SK-N-SH treated with all-trans-retinoic acid at 6 μM for 48 hours (cell line): ENCODE results near the gene STK32A.

Experiments
- ARNTL ChIP-seq: fragments of 450-650 bp; formaldehyde crosslinking; IDR thresholded peaks from 2 replicates; pipeline ENCODE4 v1.5.0; 2020; ENCODE audit warnings: low read depth, mild to moderate bottlenecking, moderate library complexity, borderline replicate concordance
- ZFP3 ChIP-seq: fragments of 250-450 bp; sonication (Bioruptor Pico); IDR thresholded peaks from 2 replicates; pipeline ENCODE4 v1.5.0; 2020; ENCODE audit warnings: mild to moderate bottlenecking, moderate library complexity
- ZNF565 ChIP-seq: fragments of 450-650 bp; formaldehyde crosslinking; conservative IDR thresholded peaks from 2 replicates; pipeline ENCODE4 v1.5.0; 2020; ENCODE audit warnings: low read depth, mild to moderate bottlenecking, moderate library complexity
- ZNF70 ChIP-seq: fragments of 450-650 bp; formaldehyde crosslinking; IDR thresholded peaks from 2 replicates; pipeline ENCODE4 v1.5.0; 2020; ENCODE audit warnings: mild to moderate bottlenecking, moderate library complexity
- TF ChIP-seq, protein P1 (sequence below): fragments of 250-450 bp; sonication (Bioruptor Pico); IDR thresholded peaks from 2 replicates; pipeline ENCODE4 v1.8.0; 2020; ENCODE audit warnings: mild to moderate bottlenecking, moderate library complexity, borderline replicate concordance

DNA sequence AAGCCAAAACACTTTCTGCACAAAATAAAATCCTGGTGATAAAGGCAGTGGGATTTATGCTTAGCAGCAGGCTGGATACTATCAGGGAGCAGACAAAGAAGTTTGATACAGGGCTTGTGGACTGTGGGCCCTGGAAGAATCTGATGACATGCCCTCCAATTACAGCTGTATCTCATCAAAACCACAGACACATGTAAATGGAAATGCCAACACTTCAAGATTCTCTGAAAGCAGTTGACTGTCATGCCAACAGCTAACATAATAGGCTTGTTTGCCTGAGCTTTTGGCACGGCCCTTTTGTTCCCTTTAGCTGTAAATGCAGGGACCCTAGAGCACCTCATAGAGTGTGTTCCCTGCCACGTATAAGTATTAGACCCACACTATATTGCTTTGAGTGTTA is 114.4 kb downstream of the STK32A start:
- TF ChIP-seq ARNTL (CRISPR knock-in tag), result no peak
- TF ChIP-seq, protein P1, sequence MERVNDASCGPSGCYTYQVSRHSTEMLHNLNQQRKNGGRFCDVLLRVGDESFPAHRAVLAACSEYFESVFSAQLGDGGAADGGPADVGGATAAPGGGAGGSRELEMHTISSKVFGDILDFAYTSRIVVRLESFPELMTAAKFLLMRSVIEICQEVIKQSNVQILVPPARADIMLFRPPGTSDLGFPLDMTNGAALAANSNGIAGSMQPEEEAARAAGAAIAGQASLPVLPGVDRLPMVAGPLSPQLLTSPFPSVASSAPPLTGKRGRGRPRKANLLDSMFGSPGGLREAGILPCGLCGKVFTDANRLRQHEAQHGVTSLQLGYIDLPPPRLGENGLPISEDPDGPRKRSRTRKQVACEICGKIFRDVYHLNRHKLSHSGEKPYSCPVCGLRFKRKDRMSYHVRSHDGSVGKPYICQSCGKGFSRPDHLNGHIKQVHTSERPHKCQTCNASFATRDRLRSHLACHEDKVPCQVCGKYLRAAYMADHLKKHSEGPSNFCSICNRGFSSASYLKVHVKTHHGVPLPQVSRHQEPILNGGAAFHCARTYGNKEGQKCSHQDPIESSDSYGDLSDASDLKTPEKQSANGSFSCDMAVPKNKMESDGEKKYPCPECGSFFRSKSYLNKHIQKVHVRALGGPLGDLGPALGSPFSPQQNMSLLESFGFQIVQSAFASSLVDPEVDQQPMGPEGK (CRISPR knock-in tag), result no peak
- TF ChIP-seq ZNF565 (CRISPR knock-in tag), result no peak
- TF ChIP-seq ZFP3 (CRISPR knock-in tag), result no peak
- TF ChIP-seq ZNF70 (CRISPR knock-in tag), result no peak
